Ishikawa (cell line): ENCODE measurements around the gene TAGAP.

Source experiments
- CEBPB ChIP-seq: IDR thresholded peaks from 2 replicates; pipeline ENCODE4 v1.6.1; 2012
- CREB1 ChIP-seq: IDR thresholded peaks from 2 replicates; pipeline ENCODE4 v1.6.1; 2012; ENCODE audit warnings: low read depth
- EGR1 ChIP-seq: IDR thresholded peaks from 2 replicates; pipeline ENCODE4 v1.6.1; 2012
- EP300 ChIP-seq: IDR thresholded peaks from 2 replicates; pipeline ENCODE4 v1.6.1; 2012; ENCODE audit warnings: borderline replicate concordance
- FOXM1 ChIP-seq: IDR thresholded peaks from 2 replicates; pipeline ENCODE4 v1.6.1; 2012; ENCODE audit warnings: low read depth, borderline replicate concordance
- NFIC ChIP-seq: IDR thresholded peaks from 2 replicates; pipeline ENCODE4 v1.6.1; 2012
- RAD21 ChIP-seq: IDR thresholded peaks from 2 replicates; pipeline ENCODE4 v1.6.1; 2012; ENCODE audit warnings: low read depth
- TAF1 ChIP-seq: IDR thresholded peaks from 2 replicates; pipeline ENCODE4 v1.6.1; 2012; ENCODE audit warnings: low read depth, mild to moderate bottlenecking
- TEAD4 ChIP-seq: IDR thresholded peaks from 2 replicates; pipeline ENCODE4 v1.6.1; 2012
- YY1 ChIP-seq: IDR thresholded peaks from 2 replicates; pipeline ENCODE4 v1.6.1; 2012; ENCODE audit warnings: low read depth
- ZBTB7A ChIP-seq: IDR thresholded peaks from 2 replicates; pipeline ENCODE4 v1.6.1; 2012; ENCODE audit warnings: low read depth
- TF ChIP-seq, protein P1 (sequence below): IDR thresholded peaks from 2 replicates; pipeline ENCODE4 v1.6.1; 2012; ENCODE audit warnings: low read depth, mild to moderate bottlenecking
- TF ChIP-seq, protein P2 (sequence below): IDR thresholded peaks from 2 replicates; pipeline ENCODE4 v1.6.1; 2012

DNA sequence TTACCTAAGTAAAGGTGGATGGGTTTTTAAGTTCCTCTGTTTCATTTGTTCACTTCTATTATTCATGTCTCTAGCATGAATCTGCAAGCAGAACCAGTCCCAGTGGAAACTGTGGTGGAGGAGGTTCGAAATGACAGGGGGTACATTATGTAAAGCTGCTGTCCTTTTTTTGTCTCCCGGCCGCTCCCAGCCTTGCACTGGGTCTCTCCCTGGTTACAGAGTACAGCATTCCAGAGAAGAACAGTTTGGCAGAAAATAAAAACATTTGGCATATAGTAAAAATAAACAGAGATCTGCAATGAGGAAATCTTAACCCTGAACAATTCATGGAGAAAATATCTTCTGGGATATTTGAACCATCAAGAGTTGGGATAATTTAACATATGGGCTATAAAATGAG is 34.6 kb upstream of the TAGAP start:
- TF ChIP-seq, protein P1, sequence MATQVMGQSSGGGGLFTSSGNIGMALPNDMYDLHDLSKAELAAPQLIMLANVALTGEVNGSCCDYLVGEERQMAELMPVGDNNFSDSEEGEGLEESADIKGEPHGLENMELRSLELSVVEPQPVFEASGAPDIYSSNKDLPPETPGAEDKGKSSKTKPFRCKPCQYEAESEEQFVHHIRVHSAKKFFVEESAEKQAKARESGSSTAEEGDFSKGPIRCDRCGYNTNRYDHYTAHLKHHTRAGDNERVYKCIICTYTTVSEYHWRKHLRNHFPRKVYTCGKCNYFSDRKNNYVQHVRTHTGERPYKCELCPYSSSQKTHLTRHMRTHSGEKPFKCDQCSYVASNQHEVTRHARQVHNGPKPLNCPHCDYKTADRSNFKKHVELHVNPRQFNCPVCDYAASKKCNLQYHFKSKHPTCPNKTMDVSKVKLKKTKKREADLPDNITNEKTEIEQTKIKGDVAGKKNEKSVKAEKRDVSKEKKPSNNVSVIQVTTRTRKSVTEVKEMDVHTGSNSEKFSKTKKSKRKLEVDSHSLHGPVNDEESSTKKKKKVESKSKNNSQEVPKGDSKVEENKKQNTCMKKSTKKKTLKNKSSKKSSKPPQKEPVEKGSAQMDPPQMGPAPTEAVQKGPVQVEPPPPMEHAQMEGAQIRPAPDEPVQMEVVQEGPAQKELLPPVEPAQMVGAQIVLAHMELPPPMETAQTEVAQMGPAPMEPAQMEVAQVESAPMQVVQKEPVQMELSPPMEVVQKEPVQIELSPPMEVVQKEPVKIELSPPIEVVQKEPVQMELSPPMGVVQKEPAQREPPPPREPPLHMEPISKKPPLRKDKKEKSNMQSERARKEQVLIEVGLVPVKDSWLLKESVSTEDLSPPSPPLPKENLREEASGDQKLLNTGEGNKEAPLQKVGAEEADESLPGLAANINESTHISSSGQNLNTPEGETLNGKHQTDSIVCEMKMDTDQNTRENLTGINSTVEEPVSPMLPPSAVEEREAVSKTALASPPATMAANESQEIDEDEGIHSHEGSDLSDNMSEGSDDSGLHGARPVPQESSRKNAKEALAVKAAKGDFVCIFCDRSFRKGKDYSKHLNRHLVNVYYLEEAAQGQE: no peak
- no peak for TF ChIP-seq EP300
- no peak for TF ChIP-seq CREB1
- TF ChIP-seq TAF1: no peak
- no peak for TF ChIP-seq EGR1
- no peak for TF ChIP-seq ZBTB7A
- no peak for TF ChIP-seq RAD21
- no peak for TF ChIP-seq NFIC
- TF ChIP-seq, protein P2, sequence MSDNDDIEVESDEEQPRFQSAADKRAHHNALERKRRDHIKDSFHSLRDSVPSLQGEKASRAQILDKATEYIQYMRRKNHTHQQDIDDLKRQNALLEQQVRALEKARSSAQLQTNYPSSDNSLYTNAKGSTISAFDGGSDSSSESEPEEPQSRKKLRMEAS: no peak
- TF ChIP-seq YY1: no peak
- no peak for TF ChIP-seq CEBPB
- no peak for TF ChIP-seq FOXM1
- no peak for TF ChIP-seq TEAD4
